GM12865 (cell line): ENCODE measurements around the gene NEURL4.
A peak's percentile ranks its signal among the peaks of the same experiment; 100 is the strongest.

Experiments used
- DNase-seq: peaks from one replicate; pipeline ENCODE4 v3.0.0; 2010; ENCODE audit warnings: low read depth
- H3K4me3 ChIP-seq: 2 replicates; pipeline ENCODE4 v1.5.1; 2011; ENCODE audit warnings: mild to moderate bottlenecking, low read depth, low read length, control low read depth
- TF ChIP-seq, protein P1 (sequence below): IDR thresholded peaks from 2 replicates; pipeline ENCODE4 v1.5.1; 2011; ENCODE audit warnings: low read length, control low read depth, low read depth, inconsistent platforms; ENCODE audit not compliant: insufficient read depth; ENCODE audit errors: missing control alignments

The NEURL4 gene

DNA sequence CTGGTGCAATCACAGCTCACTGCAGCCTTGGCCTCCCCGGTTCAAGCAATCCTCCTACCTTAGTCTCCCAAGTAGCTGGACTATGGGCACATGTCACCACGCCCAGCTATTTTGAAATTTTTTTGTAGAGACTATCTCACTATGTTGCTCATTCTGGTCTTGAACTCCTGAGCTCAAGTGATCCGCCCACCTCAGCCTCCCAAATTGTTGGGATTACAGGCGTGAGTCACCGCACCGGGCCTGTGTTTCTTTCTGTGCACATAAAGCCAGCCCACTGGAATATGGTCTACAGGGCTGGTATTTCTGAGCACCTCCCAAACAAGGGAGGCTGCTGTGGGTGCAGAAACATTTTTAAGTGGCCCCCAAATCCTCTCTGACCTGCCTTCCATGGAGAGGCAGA, 34.2 kb upstream of the NEURL4 start:
- no peak for DNase-seq
- TF ChIP-seq, protein P1, sequence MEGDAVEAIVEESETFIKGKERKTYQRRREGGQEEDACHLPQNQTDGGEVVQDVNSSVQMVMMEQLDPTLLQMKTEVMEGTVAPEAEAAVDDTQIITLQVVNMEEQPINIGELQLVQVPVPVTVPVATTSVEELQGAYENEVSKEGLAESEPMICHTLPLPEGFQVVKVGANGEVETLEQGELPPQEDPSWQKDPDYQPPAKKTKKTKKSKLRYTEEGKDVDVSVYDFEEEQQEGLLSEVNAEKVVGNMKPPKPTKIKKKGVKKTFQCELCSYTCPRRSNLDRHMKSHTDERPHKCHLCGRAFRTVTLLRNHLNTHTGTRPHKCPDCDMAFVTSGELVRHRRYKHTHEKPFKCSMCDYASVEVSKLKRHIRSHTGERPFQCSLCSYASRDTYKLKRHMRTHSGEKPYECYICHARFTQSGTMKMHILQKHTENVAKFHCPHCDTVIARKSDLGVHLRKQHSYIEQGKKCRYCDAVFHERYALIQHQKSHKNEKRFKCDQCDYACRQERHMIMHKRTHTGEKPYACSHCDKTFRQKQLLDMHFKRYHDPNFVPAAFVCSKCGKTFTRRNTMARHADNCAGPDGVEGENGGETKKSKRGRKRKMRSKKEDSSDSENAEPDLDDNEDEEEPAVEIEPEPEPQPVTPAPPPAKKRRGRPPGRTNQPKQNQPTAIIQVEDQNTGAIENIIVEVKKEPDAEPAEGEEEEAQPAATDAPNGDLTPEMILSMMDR: no peak
- no peak overlapping the region for H3K4me3 ChIP-seq

DNA sequence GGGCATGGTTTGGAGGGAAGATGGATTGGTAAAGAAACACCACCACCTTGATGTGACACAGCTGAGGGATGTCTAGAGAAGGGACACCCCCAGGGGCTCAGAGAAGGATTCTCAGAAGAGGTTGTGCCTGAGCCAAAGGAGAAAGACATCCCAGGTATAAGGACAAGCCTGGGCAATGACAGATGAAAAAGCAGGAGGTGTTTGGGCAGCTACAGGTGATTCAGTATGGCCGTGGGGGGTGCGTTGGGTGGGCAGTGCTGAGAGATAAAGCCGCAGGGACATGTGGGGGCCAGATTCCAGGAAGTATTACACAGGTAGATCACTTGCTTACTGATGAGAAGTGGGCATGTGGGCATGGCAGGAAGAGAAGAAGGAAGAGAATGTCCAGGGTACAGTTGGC, 32.8 kb upstream of the NEURL4 start:
- H3K4me3 ChIP-seq: no peak overlapping the region
- TF ChIP-seq, protein P1: no peak
- no peak for DNase-seq

DNA sequence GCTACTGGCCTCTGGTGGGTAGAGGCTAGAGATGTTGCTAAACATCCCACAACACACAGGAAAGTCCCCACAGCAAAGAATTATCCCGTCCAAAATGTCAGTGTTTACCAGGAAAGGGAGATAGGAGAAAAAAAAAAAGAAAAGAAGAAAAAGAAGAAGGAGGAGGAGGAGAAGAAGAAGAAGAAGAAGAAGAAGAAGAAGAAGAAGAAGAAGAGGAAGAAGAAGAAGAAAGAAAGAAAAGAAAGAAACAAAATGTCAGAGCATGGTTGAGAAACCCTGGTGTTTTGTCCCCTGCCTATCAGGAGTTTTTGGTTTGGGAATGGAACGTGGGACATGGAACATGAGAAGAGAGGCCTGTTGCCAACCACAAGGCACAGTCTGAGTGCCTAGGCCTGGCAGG, 28.2 kb upstream of the NEURL4 start:
- no peak overlapping the region for H3K4me3 ChIP-seq
- no peak for DNase-seq
- TF ChIP-seq, protein P1: no peak

DNA sequence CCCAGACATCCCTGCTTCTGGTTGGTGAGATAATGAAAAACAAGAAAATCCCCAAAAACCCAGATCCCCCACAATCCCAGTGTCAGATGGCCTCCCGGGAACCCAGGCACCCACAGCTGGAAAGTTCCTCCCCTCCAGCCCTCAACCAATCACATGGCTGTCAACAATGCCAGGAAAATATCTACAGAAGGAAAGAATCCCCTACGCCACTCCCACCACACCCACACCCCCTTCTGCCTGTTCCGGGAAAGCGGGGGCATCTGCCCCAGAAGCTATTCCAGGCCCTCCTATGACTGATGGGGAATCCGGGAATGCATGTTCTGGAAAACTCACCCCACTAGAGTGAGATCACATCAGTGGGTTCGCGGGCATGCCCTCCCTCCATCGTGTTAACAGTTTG, 27.6 kb upstream of the NEURL4 start:
- TF ChIP-seq, protein P1: no peak
- H3K4me3 ChIP-seq: no peak overlapping the region
- DNase-seq: no peak

DNA sequence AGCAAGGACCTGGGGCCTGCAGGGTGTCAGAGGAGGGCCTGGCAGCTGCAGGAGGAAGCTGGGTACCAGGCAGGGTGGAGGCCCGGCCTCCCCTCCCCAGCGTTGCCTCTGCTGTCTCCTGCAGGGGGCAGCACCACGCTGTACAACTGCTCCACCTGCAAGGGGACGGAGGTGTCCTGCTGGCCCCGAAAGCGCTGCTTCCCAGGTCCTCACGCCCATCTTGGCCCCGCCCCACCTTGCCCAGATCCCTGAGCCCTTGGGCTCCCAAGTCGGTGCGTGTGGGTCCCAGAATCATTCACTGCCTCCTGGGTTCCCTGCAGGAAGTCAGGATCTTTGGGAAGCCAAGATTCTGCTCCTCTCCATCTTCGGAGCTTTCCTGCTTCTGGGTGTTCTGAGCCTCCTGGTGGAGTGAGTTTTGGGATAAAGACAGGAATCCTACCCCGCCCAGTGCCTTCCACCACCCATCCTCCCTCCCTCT, 27.0 kb upstream of the NEURL4 start:
- peak; percentile 91 for DNase-seq
- no peak overlapping the region for H3K4me3 ChIP-seq
- TF ChIP-seq, protein P1: peak; percentile 99

DNA sequence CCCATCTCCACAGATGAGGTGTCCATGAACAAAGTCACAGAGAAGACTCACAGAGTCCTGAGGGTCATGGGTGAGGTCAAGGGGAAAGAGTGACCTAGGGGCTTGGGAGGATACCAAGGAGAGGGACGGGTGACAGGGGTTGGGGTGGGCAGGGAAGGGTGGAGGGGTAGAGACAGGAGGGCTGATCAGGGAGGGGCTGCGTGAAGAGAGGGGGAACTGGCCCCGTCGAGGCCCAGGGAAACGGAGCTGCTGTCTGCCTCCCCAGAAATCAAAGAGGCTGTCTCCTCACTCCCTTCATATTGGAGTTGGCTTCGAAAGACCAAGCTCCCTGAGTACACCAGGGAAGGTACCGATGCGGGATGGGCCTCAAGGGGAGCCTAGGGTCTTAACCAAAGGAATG, 26.4 kb upstream of the NEURL4 start:
- no peak overlapping the region for H3K4me3 ChIP-seq
- TF ChIP-seq, protein P1: no peak
- DNase-seq: no peak

DNA sequence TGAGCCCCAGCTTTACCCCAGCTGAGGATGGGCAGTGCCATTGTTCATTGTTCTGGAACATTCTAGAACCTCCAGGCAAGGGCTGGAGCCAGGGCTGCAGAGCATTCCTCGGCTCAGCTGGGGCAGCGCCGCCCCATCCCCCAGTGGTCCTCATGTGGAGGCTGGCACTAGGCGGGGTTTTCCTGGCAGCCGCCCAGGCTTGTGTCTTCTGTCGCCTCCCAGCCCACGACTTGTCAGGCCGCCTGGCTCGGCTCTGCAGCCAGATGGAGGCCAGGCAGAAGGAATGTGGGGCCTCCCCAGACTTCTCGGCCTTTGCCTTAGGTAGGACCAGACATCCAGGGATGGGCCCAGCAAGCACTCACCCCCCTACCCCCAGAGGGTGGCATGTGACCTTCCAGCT, 25.9 kb upstream of the NEURL4 start, which contains the start of gene TMEM95:
Gene TMEM95 (plus strand): TSS at position 104 of the 400 bp plus-strand sequence. CDS start 49 bp downstream, at position 153.
- no peak within 1 kb of the TSS for H3K4me3 ChIP-seq
- TF ChIP-seq, protein P1: no peak
- DNase-seq: no peak
